ENCODE results near the gene CCT7.
A peak's percentile ranks its signal among the peaks of the same experiment; 100 is the strongest.

DNA sequence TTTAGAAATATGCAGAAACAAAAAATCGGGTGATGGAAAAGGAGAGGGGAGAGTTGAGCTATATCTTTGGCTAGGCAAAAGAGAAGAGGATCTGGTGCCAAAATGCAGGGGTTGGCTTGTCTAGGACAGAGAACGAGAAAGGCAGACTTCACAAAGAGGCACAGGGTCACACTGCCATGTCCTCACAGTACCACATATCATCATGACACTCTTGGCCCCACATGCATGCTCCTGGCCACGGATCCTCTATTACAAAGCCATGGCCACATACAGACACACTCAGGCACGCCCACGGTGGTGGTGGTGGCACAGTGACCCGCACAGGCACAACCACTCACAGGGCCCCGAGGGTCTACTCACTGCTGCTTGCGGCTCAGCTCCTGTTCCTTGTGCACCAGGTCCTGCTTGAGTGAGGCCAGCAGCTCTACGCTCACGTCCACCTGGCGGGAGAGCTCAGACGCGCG is 34.3 kb downstream of the CCT7 start:
- TF ChIP-seq EGR1 (IDR thresholded peaks at IDR 0.05; ENCODE audit: low read depth) = no peak
- no peak for TF ChIP-seq EZH2phosphoT487 (IDR thresholded peaks at IDR 0.05; ENCODE audit: borderline replicate concordance)
- TF ChIP-seq JUND (IDR thresholded peaks at IDR 0.05) = no peak
- peak; percentile 36 for TF ChIP-seq POLR2A (IDR thresholded peaks at IDR 0.05; ENCODE audit: borderline replicate concordance, extremely low read depth, insufficient read depth, insufficient read length)
- TF ChIP-seq CTCF (IDR thresholded peaks at IDR 0.05 in 2 of 3, conservative IDR thresholded peaks at IDR 0.05 in 1 of 3; ENCODE audit: borderline replicate concordance in 1 of 3, insufficient read depth in 1 of 3, low read depth in 2 of 3, low read length in 2 of 3) = no peak
- TF ChIP-seq, protein P1, sequence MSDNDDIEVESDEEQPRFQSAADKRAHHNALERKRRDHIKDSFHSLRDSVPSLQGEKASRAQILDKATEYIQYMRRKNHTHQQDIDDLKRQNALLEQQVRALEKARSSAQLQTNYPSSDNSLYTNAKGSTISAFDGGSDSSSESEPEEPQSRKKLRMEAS (IDR thresholded peaks at IDR 0.05) = no peak
- TF ChIP-seq ZNF274 (IDR thresholded peaks at IDR 0.05; ENCODE audit: low read depth, low read length) = no peak

All from HCT116 (cell line).